ENCODE data around the gene PTPN21. TPM values are rescaled to one million over a fixed set of nuclear protein-coding genes. Genes with fewer than 3 reads are reported as not detected.

The PTPN21 gene
- total and polyA plus RNA-seq, 4 donors, result 2.1 to 7.2 (median 3.1) TPM

DNA sequence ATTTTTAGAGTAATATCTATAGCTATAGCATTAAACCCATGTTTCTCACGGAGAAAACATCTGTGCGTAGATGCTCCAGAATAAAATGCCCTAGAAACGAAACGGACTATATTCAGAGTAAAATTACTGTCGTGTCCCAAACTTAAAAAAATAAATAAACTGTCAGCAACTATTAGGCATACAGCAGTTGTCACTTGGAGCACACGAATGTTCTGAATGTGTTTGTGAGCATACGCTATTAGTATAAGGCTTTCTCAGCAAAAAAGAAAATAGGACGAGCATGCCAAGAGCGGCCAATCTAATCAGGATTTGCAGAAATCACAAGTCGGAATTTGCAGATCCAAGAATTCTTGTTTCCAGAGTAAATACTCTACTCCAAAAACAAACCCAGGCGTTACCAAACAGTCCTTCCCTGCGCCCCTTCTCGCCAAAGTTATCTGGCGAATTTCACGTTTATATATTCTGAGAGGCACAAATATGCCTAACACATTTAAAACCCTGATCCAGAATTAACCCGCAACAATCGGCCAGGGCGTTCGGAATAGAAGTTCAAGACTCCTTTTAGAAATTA is 836 bp downstream of the PTPN21 start:
- Histone ChIP-seq H3K27me3 (ENCODE audit: control insufficient read depth in 4 of 4, insufficient read depth in 4 of 4, low read length in 3 of 4) (no peaks in the 10 kb centered on the region), H3K36me3 (ENCODE audit: control insufficient read depth in 4 of 4, insufficient read depth in 3 of 4, low read depth in 1 of 4, low read length in 3 of 4) (peaks cover 0 to 5% (median 2%) of the 10 kb centered on the region in 4 donors), H3K9me3 (ENCODE audit: control insufficient read depth in 4 of 4, low read length in 3 of 4) (no peaks in the 10 kb centered on the region), H3K4me3 (ENCODE audit: low read depth in 1 of 3, low read length in 3 of 3) (peak overlapping the region; percentile 54 to 99 (median 69)), H3K27ac (ENCODE audit: low read depth in 1 of 2, low read length in 2 of 2) (peak overlapping the region; percentile 53 to 83), H3K9ac (ENCODE audit: low read depth in 1 of 2, low read length in 2 of 2) (peak overlapping the region; percentile 16 to 66), H3K4me1 (ENCODE audit: control insufficient read depth in 4 of 4, insufficient read depth in 4 of 4, low read length in 3 of 4) (peaks cover 5 to 45% (median 36%) of the 10 kb centered on the region in 4 donors)
- no peak for TF ChIP-seq JUND (IDR thresholded peaks at IDR 0.05)
- no peak for TF ChIP-seq GABPA (IDR thresholded peaks at IDR 0.05 in 1 of 2, conservative IDR thresholded peaks at IDR 0.05 in 1 of 2)
- TF ChIP-seq RAD21 (IDR thresholded peaks at IDR 0.05), result no peak
- TF ChIP-seq, protein P1, sequence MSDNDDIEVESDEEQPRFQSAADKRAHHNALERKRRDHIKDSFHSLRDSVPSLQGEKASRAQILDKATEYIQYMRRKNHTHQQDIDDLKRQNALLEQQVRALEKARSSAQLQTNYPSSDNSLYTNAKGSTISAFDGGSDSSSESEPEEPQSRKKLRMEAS (IDR thresholded peaks at IDR 0.05), result no peak
- TF ChIP-seq, protein P2, sequence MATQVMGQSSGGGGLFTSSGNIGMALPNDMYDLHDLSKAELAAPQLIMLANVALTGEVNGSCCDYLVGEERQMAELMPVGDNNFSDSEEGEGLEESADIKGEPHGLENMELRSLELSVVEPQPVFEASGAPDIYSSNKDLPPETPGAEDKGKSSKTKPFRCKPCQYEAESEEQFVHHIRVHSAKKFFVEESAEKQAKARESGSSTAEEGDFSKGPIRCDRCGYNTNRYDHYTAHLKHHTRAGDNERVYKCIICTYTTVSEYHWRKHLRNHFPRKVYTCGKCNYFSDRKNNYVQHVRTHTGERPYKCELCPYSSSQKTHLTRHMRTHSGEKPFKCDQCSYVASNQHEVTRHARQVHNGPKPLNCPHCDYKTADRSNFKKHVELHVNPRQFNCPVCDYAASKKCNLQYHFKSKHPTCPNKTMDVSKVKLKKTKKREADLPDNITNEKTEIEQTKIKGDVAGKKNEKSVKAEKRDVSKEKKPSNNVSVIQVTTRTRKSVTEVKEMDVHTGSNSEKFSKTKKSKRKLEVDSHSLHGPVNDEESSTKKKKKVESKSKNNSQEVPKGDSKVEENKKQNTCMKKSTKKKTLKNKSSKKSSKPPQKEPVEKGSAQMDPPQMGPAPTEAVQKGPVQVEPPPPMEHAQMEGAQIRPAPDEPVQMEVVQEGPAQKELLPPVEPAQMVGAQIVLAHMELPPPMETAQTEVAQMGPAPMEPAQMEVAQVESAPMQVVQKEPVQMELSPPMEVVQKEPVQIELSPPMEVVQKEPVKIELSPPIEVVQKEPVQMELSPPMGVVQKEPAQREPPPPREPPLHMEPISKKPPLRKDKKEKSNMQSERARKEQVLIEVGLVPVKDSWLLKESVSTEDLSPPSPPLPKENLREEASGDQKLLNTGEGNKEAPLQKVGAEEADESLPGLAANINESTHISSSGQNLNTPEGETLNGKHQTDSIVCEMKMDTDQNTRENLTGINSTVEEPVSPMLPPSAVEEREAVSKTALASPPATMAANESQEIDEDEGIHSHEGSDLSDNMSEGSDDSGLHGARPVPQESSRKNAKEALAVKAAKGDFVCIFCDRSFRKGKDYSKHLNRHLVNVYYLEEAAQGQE (IDR thresholded peaks at IDR 0.05), result no peak
- no peak for TF ChIP-seq FOXA1 (IDR thresholded peaks at IDR 0.05)
- TF ChIP-seq YY1 (IDR thresholded peaks at IDR 0.05), result no peak
- TF ChIP-seq, protein P3, sequence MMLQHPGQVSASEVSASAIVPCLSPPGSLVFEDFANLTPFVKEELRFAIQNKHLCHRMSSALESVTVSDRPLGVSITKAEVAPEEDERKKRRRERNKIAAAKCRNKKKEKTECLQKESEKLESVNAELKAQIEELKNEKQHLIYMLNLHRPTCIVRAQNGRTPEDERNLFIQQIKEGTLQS (IDR thresholded peaks at IDR 0.05), result no peak
- no peak for TF ChIP-seq RXRA (IDR thresholded peaks at IDR 0.05)
- TF ChIP-seq, protein P4, sequence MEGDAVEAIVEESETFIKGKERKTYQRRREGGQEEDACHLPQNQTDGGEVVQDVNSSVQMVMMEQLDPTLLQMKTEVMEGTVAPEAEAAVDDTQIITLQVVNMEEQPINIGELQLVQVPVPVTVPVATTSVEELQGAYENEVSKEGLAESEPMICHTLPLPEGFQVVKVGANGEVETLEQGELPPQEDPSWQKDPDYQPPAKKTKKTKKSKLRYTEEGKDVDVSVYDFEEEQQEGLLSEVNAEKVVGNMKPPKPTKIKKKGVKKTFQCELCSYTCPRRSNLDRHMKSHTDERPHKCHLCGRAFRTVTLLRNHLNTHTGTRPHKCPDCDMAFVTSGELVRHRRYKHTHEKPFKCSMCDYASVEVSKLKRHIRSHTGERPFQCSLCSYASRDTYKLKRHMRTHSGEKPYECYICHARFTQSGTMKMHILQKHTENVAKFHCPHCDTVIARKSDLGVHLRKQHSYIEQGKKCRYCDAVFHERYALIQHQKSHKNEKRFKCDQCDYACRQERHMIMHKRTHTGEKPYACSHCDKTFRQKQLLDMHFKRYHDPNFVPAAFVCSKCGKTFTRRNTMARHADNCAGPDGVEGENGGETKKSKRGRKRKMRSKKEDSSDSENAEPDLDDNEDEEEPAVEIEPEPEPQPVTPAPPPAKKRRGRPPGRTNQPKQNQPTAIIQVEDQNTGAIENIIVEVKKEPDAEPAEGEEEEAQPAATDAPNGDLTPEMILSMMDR (IDR thresholded peaks at IDR 0.05; ENCODE audit: low read depth, low read length, missing input control), result no peak
- no peak for TF ChIP-seq TAF1 (conservative IDR thresholded peaks at IDR 0.05)
- TF ChIP-seq NR2F2 (IDR thresholded peaks at IDR 0.05), result no peak
- no peak for TF ChIP-seq EGR1 (IDR thresholded peaks at IDR 0.05; ENCODE audit: low read depth in 2 of 2)
- TF ChIP-seq HNF4G (IDR thresholded peaks at IDR 0.05), result no peak
- TF ChIP-seq HNF4A (conservative IDR thresholded peaks at IDR 0.05), result no peak
- TF ChIP-seq, protein P5, sequence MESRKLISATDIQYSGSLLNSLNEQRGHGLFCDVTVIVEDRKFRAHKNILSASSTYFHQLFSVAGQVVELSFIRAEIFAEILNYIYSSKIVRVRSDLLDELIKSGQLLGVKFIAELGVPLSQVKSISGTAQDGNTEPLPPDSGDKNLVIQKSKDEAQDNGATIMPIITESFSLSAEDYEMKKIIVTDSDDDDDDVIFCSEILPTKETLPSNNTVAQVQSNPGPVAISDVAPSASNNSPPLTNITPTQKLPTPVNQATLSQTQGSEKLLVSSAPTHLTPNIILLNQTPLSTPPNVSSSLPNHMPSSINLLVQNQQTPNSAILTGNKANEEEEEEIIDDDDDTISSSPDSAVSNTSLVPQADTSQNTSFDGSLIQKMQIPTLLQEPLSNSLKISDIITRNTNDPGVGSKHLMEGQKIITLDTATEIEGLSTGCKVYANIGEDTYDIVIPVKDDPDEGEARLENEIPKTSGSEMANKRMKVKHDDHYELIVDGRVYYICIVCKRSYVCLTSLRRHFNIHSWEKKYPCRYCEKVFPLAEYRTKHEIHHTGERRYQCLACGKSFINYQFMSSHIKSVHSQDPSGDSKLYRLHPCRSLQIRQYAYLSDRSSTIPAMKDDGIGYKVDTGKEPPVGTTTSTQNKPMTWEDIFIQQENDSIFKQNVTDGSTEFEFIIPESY (IDR thresholded peaks at IDR 0.05), result no peak
- DNase-seq (ENCODE audit: low spot score), result no peak
- WGBS, result 2% methylated on average over 19 of the region's 19 CpGs
